ENCODE measurements around the gene TFEB.

TFEB gene

DNA sequence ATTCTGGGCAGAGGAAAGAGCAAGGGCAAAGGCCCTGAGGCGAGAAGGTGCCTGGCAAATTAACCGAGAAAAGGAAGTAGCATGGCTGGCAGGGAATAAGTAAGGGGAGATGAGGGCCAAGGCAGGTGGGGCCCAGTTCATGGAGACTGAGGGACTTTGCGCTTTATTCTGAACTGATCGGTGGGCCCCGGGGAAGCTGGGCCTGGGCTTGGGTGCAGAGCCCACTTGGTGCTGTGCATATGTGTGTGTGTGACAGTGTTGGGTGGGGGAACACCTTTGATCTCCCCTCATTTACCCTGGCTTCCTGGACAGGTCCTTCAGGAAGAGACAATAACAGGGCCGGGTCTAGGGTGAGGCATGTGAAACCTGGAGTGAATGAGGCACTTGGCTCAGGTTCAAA is 100.0 kb downstream of the TFEB start:
- no peak for DNase-seq

DNA sequence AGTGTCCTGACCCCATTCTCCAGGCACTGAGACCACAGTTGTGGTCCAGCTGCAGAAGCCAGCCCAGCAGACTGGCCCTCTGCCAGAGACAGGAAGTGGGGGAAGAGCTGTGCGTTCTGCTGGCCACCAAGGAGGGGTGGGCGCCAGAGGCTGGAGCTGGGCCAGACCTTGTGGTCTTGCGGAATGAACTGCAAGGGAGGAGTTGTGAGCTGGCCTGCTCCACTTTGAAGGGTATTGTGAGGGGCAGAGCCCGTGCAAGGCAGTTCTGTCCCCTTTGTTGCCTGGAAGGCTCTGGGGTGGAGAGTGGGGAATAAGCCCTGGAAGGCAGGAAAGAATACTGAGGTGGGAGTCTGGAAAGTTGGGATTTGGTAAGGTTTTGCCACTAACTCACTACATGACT is 100.8 kb downstream of the TFEB start:
- DNase-seq = peak; percentile 83

Measured in right forelimb (tissue), 1 donor.